ENCODE measurements around the gene S100A6.
A peak's percentile ranks its signal among the peaks of the same experiment; 100 is the strongest.
"Not testable (repeated sequence)": the region's sequence is repeated elsewhere in the genome, so short reads cannot be mapped to it uniquely, and the experiment has no call there.

S100A6 gene

GRCh38 chr1:153535242-153536011 lies at the start of gene S100A6:
TSS of gene S100A6 (minus strand) at chr1:153535991. CDS start at chr1:153535339, 652 bp downstream.
- peak; percentile 26 to 48 for DNase-seq

- no peak for DNase-seq
Measured at GRCh38 chr1:153585006-153585405, 49.2 kb upstream of the S100A6 start.

- no peak for DNase-seq
Measured at GRCh38 chr1:153583976-153584375, 48.2 kb upstream of the S100A6 start.

GRCh38 chr1:153583514-153583913 lies 47.7 kb upstream of the S100A6 start:
- not testable (repeated sequence) for DNase-seq

- DNase-seq = not testable (repeated sequence)
Measured at GRCh38 chr1:153582836-153583235, 47.0 kb upstream of the S100A6 start.

- no peak for DNase-seq
Measured at GRCh38 chr1:153578936-153579335, 43.1 kb upstream of the S100A6 start.

GRCh38 chr1:153578490-153578889 lies 42.7 kb upstream of the S100A6 start:
- DNase-seq = no peak

GRCh38 chr1:153577624-153578051 lies 41.8 kb upstream of the S100A6 start:
- DNase-seq = no peak

GRCh38 chr1:153577138-153577537 lies 41.3 kb upstream of the S100A6 start:
- DNase-seq = no peak

- not testable (repeated sequence) for DNase-seq
Measured at GRCh38 chr1:153575497-153575896, 39.7 kb upstream of the S100A6 start.

- not testable (repeated sequence) for DNase-seq
Measured at GRCh38 chr1:153575081-153575491, 39.3 kb upstream of the S100A6 start.

- DNase-seq = no peak
Measured at GRCh38 chr1:153573351-153573750, 37.6 kb upstream of the S100A6 start.

- peak; percentile 36 to 40 for DNase-seq
Measured at GRCh38 chr1:153572569-153573015, 36.8 kb upstream of the S100A6 start.

- no peak for DNase-seq
Measured at GRCh38 chr1:153571706-153572105, 35.9 kb upstream of the S100A6 start.

- no peak for DNase-seq
Measured at GRCh38 chr1:153570874-153571273, 35.1 kb upstream of the S100A6 start.

GRCh38 chr1:153569465-153569864 lies 33.7 kb upstream of the S100A6 start:
- DNase-seq = no peak

GRCh38 chr1:153568367-153569099 lies 32.7 kb upstream of the S100A6 start:
- DNase-seq = peak; percentile 78 to 82

GRCh38 chr1:153567621-153568366 lies 32.0 kb upstream of the S100A6 start:
- peak; percentile 15 to 46 for DNase-seq

GRCh38 chr1:153566414-153567371 lies 30.9 kb upstream of the S100A6 start:
- peak; percentile 90 to 93 for DNase-seq

- peak; percentile 49 to 68 for DNase-seq
Measured at GRCh38 chr1:153565529-153566374, 30.0 kb upstream of the S100A6 start, which contains the start of gene S100A2. TSS of gene S100A2 (minus strand) at chr1:153565844. CDS start at chr1:153563877, 1,967 bp downstream.

GRCh38 chr1:153563991-153564390 lies 28.2 kb upstream of the S100A6 start:
- DNase-seq = no peak

All from activated CD4-positive, alpha-beta T cell treated with anti-CD3 and anti-CD28 coated beads for 4 hours (primary cell).